HepG2 (cell line): Measurements from ENCODE around the gene ERC1. TPM values are rescaled to one million over a fixed set of nuclear protein-coding genes. Genes with fewer than 3 reads are reported as not detected.
A peak's percentile ranks its signal among the peaks of the same experiment; 100 is the strongest.

Experiments used
- ATAC-seq: fragments of 200-7000 bp; cut with Tn5 transposase; 3 replicates; pipeline ENCODE4 v1.9.1; 2020; ENCODE audit warnings: mild to moderate bottlenecking, moderate library complexity
- BruUV-seq: library from RNA; stranded (reverse); fragments of 400-500 nt; replicated peaks from 2 replicates; lab custom pipeline; 2021; lab: Mats Ljungman, UMichigan
- CTCF ChIA-PET: fragments of 300-600 bp; formaldehyde crosslinking; extraction: SDS; loops from one replicate; lab custom pipeline; 2021; ENCODE audit warnings: low total read pairs, inconsistent platforms, low intra/inter-chr PET ratio; lab: Yijun Ruan, JAX
- POLR2A ChIA-PET: fragments of 350-600 bp; sonication (Branson Sonifier 250); formaldehyde crosslinking; loops from one replicate; lab custom pipeline; 2020; ENCODE audit warnings: antibody characterized with exemption, inconsistent platforms; lab: Yijun Ruan, JAX
- DNase-seq: peaks from one replicate; pipeline ENCODE4 v3.0.0-alpha.2; 2015; ENCODE audit warnings: low spot score
- FAIRE-seq: peaks from 3 replicates; lab custom pipeline; 2011; peaks lifted over from hg19 to GRCh38; lab: Jason Lieb, UNC
- H2AFZ ChIP-seq: one replicate; pipeline ENCODE4 v1.6.1; 2011; ENCODE audit warnings: low read length, inconsistent platforms
- H3K27ac ChIP-seq: fragments of 300-600 bp; 3 replicates; pipeline ENCODE4 v1.8.0; 2011; ENCODE audit warnings: mixed run types, mild to moderate bottlenecking, mixed read lengths, low read length, inconsistent platforms; ENCODE audit not compliant: insufficient read depth; ENCODE audit errors: extremely low read length
- H3K27me3 ChIP-seq, 2 experiments: fragments of 200-600 bp in 1 of 2; 2 replicates in 1 of 2; 3 replicates in 1 of 2; pipeline versions ENCODE4 v1.6.0 to v1.8.0; 2011; ENCODE audit warnings: low read length in 2 of 2, mild to moderate bottlenecking in 2 of 2, moderate library complexity in 2 of 2, inconsistent platforms in 1 of 2; ENCODE audit not compliant: insufficient read depth in 2 of 2, control insufficient read depth in 1 of 2
- H3K36me3 ChIP-seq, 2 experiments: fragments of 200-600 bp in 1 of 2; replicated peaks in 1 of 2; 2 replicates in 1 of 2; 3 replicates in 1 of 2; pipeline versions ENCODE4 v1.5.1 to v1.8.0; 2011; ENCODE audit warnings: low read length in 2 of 2, inconsistent platforms in 1 of 2; ENCODE audit not compliant: insufficient read depth in 2 of 2, control insufficient read depth in 1 of 2
- H3K4me1 ChIP-seq: 2 replicates; pipeline ENCODE4 v1.5.1; 2012; ENCODE audit warnings: low read length, inconsistent platforms; ENCODE audit not compliant: insufficient read depth
- H3K4me2 ChIP-seq: 2 replicates; pipeline ENCODE4 v1.6.0; 2011; ENCODE audit warnings: low read depth, low read length, inconsistent platforms
- H3K4me3 ChIP-seq, 3 experiments: fragments of 200-600 bp in 1 of 3; sonication (generic), shearing (Covaris generic) in 1 of 3; replicated peaks in 1 of 3; 2 replicates each; pipeline ENCODE4 v1.5.1; 2011 to 2016; ENCODE audit warnings: low read length in 3 of 3, inconsistent platforms in 2 of 3, low read depth in 2 of 3, mild to moderate bottlenecking in 2 of 3, control low read depth in 1 of 3, mixed read lengths in 1 of 3; ENCODE audit not compliant: insufficient read depth in 1 of 3
- H3K79me2 ChIP-seq: one replicate; pipeline ENCODE4 v1.6.1; 2011; ENCODE audit warnings: low read length, inconsistent platforms; ENCODE audit not compliant: insufficient read depth
- H3K9ac ChIP-seq: 2 replicates; pipeline ENCODE4 v1.6.0; 2011; ENCODE audit warnings: mild to moderate bottlenecking, low read depth, low read length, inconsistent platforms; ENCODE audit not compliant: insufficient read depth
- H3K9me3 ChIP-seq: 2 replicates; pipeline ENCODE4 v1.5.1; 2012; ENCODE audit warnings: mild to moderate bottlenecking, low read length
- H4K20me1 ChIP-seq: 2 replicates; pipeline ENCODE4 v1.6.0; 2011; ENCODE audit warnings: inconsistent platforms, mild to moderate bottlenecking, low read length, moderate library complexity; ENCODE audit not compliant: insufficient read depth
- AKAP8 ChIP-seq: sonication (generic); formaldehyde crosslinking; IDR thresholded peaks from 2 replicates; pipeline ENCODE4 v1.5.1; 2020; ENCODE audit warnings: mild to moderate bottlenecking, missing genetic modification reagents
- CBX5 ChIP-seq: sonication (generic); formaldehyde crosslinking; IDR thresholded peaks from 2 replicates; pipeline ENCODE4 v1.4.0; 2020; ENCODE audit warnings: missing genetic modification reagents, borderline replicate concordance
- EZH2 ChIP-seq: conservative IDR thresholded peaks from 2 replicates; pipeline ENCODE4 v1.6.1; 2012; ENCODE audit warnings: mild to moderate bottlenecking, low read depth, low read length, moderate library complexity
- FLYWCH1 ChIP-seq: sonication (generic); formaldehyde crosslinking; IDR thresholded peaks from 2 replicates; pipeline ENCODE4 v1.8.1; 2023; ENCODE audit warnings: mild to moderate bottlenecking, missing genetic modification reagents
- KMT2B ChIP-seq: IDR thresholded peaks from 2 replicates; pipeline ENCODE4 v1.6.1; 2016; ENCODE audit warnings: missing genetic modification reagents, missing compliant biosample characterization
- NR2F6 ChIP-seq, 2 experiments: IDR thresholded peaks; 2 replicates each; pipeline ENCODE4 v1.6.1; 2016; ENCODE audit warnings: antibody characterized with exemption in 1 of 2, mild to moderate bottlenecking in 1 of 2
- POGZ ChIP-seq: sonication (generic); formaldehyde crosslinking; IDR thresholded peaks from 2 replicates; pipeline ENCODE4 v1.4.0; 2020; ENCODE audit warnings: mild to moderate bottlenecking, missing genetic modification reagents
- ZNF383 ChIP-seq: sonication (generic); formaldehyde crosslinking; IDR thresholded peaks from 2 replicates; pipeline ENCODE4 v1.4.0; 2020; ENCODE audit warnings: missing genetic modification reagents, mild to moderate bottlenecking, borderline replicate concordance
- ZNF577 ChIP-seq: sonication (generic); formaldehyde crosslinking; IDR thresholded peaks from 2 replicates; pipeline ENCODE4 v1.4.0; 2020; ENCODE audit warnings: mild to moderate bottlenecking, low read depth, missing genetic modification reagents, borderline replicate concordance
- ZNF768 ChIP-seq: sonication (generic); formaldehyde crosslinking; IDR thresholded peaks from 2 replicates; pipeline ENCODE4 v1.4.0; 2020; ENCODE audit warnings: missing genetic modification reagents
- ZNF839 ChIP-seq: sonication (generic); formaldehyde crosslinking; IDR thresholded peaks from 2 replicates; pipeline ENCODE4 v1.4.0; 2020; ENCODE audit warnings: missing genetic modification reagents, mild to moderate bottlenecking, borderline replicate concordance
- ZSCAN12 ChIP-seq: sonication (generic); formaldehyde crosslinking; IDR thresholded peaks from 2 replicates; pipeline ENCODE4 v1.9.0; 2021; ENCODE audit warnings: mild to moderate bottlenecking, missing genetic modification reagents
- WGBS: methylation state at CpG from one replicate; pipeline ENCODE4 v1.1.6; 2017; ENCODE audit warnings: low lambda C conversion rate; 5-methylcytosine and 5-hydroxymethylcytosine counted together
- in situ Hi-C: cut with HindIII; loops from 2 replicates; pipeline ENCODE4 v1.10.0; 2017; ENCODE audit warnings: low pct_unique_long_range_greater_than_20kb; ENCODE audit not compliant: extremely low pct_ligation_motif_present
- intact Hi-C: fragments of 100-400 bp; cut with micrococcal nuclease; formaldehyde crosslinking; loops from one replicate; pipeline ENCODE4 v1.10.0; 2022; ENCODE audit not compliant: unreplicated experiment
- polyA plus RNA-seq, 8 experiments: library from polyadenylated mRNA; depleted of rRNA in 3 of 8; stranded (reverse) in 7 of 8; unstranded in 1 of 8; fragments of >200 nt; fragmentation: Illumina TruSeq in 4 of 8; extraction: Trizol in 4 of 8; gene quantifications; 2 replicates each; pipeline versions ENCODE4 v1.2.1 to v1.2.3, GENCODE V29; 2011 to 2016; ENCODE audit warnings: low read depth in 4 of 8, missing spikeins in 1 of 8, mixed read lengths in 1 of 8; ENCODE audit not compliant: insufficient read depth in 1 of 8
- total RNA-seq, 5 experiments: library from RNA; depleted of rRNA; stranded (reverse); fragments of >200 nt; fragmentation: Illumina TruSeq; extraction: Trizol; gene quantifications; 2 replicates each; pipeline ENCODE4 v1.2.3, GENCODE V29; 2016; ENCODE audit warnings: low read depth in 1 of 5
- TF ChIP-seq, protein P1 (sequence below): sonication (generic); formaldehyde crosslinking; IDR thresholded peaks from 2 replicates; pipeline ENCODE4 v1.4.0; 2020; ENCODE audit warnings: missing genetic modification reagents
- TF ChIP-seq, protein P2 (sequence below): sonication (generic); formaldehyde crosslinking; IDR thresholded peaks from 2 replicates; pipeline ENCODE4 v1.4.0; 2020; ENCODE audit warnings: missing genetic modification reagents

ERC1 gene
- total and polyA plus RNA-seq, 2 of the 13 experiments (the other 11 are each of a cell fraction or from before 2014, with no cell fraction given) = 6.1 to 12.4 TPM

DNA sequence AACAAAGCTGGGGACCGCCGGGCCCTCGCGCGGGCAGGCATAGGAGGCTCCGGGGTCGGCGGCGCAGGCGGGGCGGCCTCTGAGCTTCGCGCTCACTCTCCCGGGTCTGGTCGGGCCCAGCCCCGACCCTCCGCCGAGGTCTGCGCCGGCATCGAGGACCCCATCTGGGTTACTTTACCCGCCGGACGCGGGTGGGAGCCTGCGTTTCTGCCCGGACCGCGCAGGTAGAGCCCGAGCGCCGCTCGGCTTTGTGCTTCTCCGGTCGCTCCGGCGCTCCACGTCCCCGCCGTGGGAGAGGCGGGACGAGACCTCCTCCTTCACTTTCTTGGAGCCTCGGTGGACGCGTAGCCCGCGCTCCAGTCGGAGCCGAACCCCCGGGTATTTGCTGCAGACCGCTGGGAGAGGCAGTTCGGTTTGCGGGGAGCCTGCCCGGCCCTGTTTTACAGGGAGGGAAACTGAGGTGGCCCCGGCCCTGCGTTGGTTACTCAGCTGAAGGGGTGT, 540.2 kb downstream of the ERC1 start:
- no peaks in the 10 kb centered on the region for H3K79me2 ChIP-seq
- peak overlapping the region in 2 of 3 experiments; percentile 42 to 66; a peak in 3 of 6 replicates for H3K4me3 ChIP-seq
- WGBS = 6% methylated on average over 7 of the region's 56 CpGs
- peak overlapping the region; percentile 70 for H3K4me2 ChIP-seq
- H3K36me3 ChIP-seq = no peaks in the 10 kb centered on the region
- in situ Hi-C loops = no loop called here
- no peak overlapping the region for H3K27ac ChIP-seq
- no peak overlapping the region for H2AFZ ChIP-seq
- peaks cover 16 to 80% of the 10 kb centered on the region in 2 experiments; a peak in 4 of 5 replicates for H3K27me3 ChIP-seq
- ChIA-PET CTCF (no interaction called here), POLR2A (no interaction called here)
- no peaks in the 10 kb centered on the region for H3K9me3 ChIP-seq
- H3K4me1 ChIP-seq = peaks cover 20% of the 10 kb centered on the region
- FAIRE-seq (no peak), DNase-seq (no peak), ATAC-seq (peak; percentile 42)
- no peak overlapping the region for H3K9ac ChIP-seq
- no TSS peak for BruUV-seq
- intact Hi-C loops = no loop called here
- H4K20me1 ChIP-seq = no peaks in the 10 kb centered on the region
- TF ChIP-seq ZNF839 (CRISPR knock-in tag) (no peak), NR2F6 (IDR thresholded peaks at IDR 0.05) (no peak), NR2F6 (CRISPR knock-in tag; IDR thresholded peaks at IDR 0.05) (no peak), ZNF383 (CRISPR knock-in tag) (no peak), ZSCAN12 (CRISPR knock-in tag) (no peak), CBX5 (CRISPR knock-in tag) (no peak), FLYWCH1 (CRISPR knock-in tag) (no peak), ZNF768 (no peak), POGZ (CRISPR knock-in tag) (no peak), KMT2B (no peak), EZH2 (peak; percentile 97), AKAP8 (CRISPR knock-in tag) (no peak), ZNF577 (no peak)
- TF ChIP-seq, protein P1, sequence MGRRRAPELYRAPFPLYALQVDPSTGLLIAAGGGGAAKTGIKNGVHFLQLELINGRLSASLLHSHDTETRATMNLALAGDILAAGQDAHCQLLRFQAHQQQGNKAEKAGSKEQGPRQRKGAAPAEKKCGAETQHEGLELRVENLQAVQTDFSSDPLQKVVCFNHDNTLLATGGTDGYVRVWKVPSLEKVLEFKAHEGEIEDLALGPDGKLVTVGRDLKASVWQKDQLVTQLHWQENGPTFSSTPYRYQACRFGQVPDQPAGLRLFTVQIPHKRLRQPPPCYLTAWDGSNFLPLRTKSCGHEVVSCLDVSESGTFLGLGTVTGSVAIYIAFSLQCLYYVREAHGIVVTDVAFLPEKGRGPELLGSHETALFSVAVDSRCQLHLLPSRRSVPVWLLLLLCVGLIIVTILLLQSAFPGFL (CRISPR knock-in tag) = no peak
- TF ChIP-seq, protein P2, sequence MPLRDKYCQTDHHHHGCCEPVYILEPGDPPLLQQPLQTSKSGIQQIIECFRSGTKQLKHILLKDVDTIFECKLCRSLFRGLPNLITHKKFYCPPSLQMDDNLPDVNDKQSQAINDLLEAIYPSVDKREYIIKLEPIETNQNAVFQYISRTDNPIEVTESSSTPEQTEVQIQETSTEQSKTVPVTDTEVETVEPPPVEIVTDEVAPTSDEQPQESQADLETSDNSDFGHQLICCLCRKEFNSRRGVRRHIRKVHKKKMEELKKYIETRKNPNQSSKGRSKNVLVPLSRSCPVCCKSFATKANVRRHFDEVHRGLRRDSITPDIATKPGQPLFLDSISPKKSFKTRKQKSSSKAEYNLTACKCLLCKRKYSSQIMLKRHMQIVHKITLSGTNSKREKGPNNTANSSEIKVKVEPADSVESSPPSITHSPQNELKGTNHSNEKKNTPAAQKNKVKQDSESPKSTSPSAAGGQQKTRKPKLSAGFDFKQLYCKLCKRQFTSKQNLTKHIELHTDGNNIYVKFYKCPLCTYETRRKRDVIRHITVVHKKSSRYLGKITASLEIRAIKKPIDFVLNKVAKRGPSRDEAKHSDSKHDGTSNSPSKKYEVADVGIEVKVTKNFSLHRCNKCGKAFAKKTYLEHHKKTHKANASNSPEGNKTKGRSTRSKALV (CRISPR knock-in tag) = peak; percentile 71; the same call in 1 of the 2 replicates
